GM11168 (cell line): ENCODE measurements around the gene TAOK1.

Source experiments
- in situ Hi-C: fragments of 300-500 bp; cut with MboI; formaldehyde crosslinking; loops from one replicate; pipeline ENCODE4 v1.12.0; 2022; ENCODE audit warnings: low sequenced_read_pairs; ENCODE audit not compliant: unreplicated experiment

Gene TAOK1

GRCh38 chr17:29376667-29377270 lies 13.4 kb upstream of the TAOK1 start:
- in situ Hi-C loops, result loop anchor here (10.0 kb wide), 1 partner anchor 158 kb away; no protein-coding TSS in a partner anchor

- in situ Hi-C loops, result loop anchor here (10.0 kb wide), 1 partner anchor 156 kb away; no protein-coding TSS in a partner anchor
Observed at GRCh38 chr17:29378500-29378899, 11.7 kb upstream of the TAOK1 start.

GRCh38 chr17:29379084-29379991 lies 10.8 kb upstream of the TAOK1 start:
- in situ Hi-C loops, result loop anchor here (10.0 kb wide), 1 partner anchor 155 kb away; no protein-coding TSS in a partner anchor

DNA sequence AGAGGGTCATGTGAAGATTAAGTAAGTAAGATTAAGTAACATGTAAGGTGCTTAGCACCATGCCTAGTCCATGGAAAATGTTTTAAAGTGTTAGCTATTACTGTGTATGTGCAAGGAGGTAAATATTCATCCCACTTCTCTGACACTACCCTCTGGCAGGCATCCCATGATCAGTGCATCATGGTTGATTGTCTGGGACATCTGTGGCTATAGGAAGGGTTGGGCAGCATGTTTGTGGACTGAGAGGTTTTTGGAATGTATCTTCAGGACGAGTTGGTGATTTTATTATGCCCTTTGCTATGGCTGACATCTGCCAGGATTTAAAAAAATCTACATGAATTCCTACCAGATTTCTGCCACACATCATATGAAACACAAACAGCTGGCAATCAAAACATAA lies 6.5 kb upstream of the TAOK1 start:
- in situ Hi-C loops, result no loop called here

DNA sequence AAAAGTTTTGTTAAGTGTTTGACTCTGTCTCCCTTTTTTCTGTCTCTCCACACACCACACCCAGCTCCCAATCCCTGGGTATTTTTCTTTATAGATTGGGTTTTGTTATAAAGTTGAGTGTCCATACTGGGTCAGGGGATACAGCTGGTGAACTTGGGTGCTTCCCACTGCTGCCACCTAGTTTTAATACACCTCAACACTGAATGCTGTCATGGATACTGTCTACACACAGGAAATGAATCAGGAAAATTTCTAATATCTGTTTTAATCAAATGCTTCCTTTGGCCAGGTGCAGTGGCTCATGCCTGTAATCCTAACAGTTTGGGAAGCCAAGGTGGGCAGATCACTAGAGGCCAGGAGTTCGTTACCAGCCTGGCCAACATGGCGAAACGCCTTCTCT lies 5.3 kb upstream of the TAOK1 start:
- in situ Hi-C loops, result no loop called here

- in situ Hi-C loops, result no loop called here
Observed at GRCh38 chr17:29386760-29387159, 3.4 kb upstream of the TAOK1 start.

- in situ Hi-C loops, result no loop called here
Observed at GRCh38 chr17:29388937-29389336, 1.2 kb upstream of the TAOK1 start.

DNA sequence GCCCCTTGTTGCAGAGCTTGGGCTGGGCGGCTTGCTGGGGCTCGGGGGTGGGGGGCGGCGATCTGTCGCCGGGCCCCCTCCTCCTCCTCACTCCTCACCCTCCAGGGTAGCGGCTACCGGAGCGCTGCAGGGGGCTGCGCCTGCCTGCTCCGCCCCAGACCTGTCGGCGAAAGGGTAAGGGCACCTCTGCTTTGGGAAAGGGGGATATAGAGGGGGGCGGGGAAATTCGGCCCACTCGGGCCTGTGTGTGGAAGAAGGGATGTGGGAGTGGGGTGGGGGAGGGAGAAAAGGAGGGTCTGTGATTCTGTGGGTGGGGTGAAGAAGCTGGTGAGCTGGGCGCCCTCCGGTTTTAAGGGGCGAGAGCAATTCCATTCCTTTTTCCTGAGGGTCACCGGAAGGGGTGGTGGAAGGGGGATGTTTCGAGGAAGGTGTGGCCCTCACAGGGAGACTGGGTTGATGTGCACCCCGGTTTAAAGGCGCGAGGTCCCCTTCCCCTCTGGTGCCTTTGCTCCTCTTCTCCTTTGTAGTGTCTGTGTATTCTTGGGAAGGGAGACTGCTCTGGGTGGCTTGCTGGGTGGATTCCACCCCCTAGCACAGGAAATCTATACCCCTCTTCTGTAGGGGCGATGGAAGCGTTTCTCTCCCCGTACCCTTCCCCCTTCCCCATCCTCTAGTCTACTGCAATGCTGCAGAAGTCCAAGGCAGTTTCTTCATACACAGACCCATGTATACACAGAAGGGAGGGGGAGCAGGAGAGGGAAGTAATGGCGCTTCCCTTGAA lies 878 bp downstream of the TAOK1 start:
- in situ Hi-C loops, result no loop called here

DNA sequence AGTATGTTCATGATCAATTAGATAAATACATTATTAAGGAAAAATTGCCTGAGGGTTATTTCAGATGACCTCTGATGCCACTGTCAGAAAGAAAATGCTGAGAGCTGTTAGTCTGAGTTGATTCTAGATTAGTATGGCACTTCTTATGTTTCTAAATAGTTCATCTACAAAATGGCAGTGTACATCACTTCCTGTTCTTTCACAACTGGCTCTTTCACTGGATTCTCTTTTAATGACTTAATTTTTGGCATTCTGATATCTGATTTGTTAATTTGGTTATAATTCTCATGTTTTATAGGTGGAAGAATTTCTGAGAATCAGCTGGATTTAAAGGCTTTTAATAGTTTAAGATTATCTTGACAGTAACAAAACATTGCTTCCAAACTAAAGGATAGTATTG lies 3.3 kb downstream of the TAOK1 start:
- in situ Hi-C loops, result no loop called here

GRCh38 chr17:29394761-29395160 lies 4.6 kb downstream of the TAOK1 start:
- in situ Hi-C loops, result no loop called here

DNA sequence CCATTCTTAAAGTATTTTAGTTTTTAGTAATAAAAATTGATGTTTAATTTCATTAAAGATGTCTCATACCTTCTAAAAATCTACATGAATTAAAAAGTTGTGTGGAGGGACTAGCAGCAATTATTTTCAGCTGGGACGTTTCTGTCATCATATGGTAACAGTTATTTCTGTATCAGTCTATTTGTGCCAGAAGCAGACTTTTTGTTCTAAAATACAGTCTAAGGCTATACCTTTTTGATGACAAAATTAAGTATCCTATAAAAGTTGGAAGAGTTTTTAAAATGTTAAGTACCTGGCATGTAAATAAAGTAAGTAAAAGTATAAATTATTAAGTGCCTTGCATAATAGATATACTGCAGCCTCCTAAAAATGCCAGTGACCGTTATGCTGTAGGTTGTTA lies 5.9 kb downstream of the TAOK1 start:
- in situ Hi-C loops, result no loop called here

DNA sequence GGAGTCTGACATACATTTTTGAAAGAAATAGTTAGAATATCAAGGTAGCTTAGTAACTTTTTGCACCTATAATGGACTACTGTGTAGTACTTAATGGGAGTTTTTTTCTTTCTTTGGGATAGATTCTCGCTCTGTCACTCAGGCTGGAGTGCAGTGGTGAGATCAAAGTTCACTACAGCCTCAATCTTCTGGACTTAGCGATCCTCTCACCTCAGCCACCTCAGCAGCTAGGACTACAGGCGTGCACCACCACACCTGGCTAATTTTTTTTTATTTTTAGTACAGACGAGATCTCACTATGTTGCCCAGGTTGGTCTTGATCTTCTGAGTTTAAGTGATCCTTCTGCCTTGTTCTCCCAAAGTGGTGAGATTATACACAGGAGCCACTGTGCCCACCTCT lies 9.5 kb downstream of the TAOK1 start:
- in situ Hi-C loops, result no loop called here

DNA sequence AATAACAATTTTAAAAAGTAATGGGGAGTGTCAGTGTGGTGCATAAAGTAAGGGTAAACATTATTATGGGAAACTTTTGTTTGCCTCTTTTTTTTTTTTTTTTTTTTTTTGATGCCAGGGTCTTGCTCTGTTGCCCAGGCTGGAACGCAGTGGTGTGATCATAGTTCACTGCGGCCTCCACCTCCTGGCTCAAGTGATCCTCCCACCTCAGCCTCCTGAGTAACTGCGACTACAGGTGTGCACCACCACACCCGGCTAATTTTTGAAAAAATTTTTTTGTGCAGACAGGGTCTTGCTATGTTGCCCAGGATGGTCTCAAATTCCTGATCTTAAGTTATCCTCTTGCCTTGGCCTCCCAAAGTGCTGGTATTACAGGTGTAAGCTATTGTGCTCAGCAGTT lies 10.7 kb downstream of the TAOK1 start:
- in situ Hi-C loops, result no loop called here

- in situ Hi-C loops, result no loop called here
Observed at GRCh38 chr17:29401258-29401657, 11.1 kb downstream of the TAOK1 start.

- in situ Hi-C loops, result no loop called here
Observed at GRCh38 chr17:29407856-29408255, 17.7 kb downstream of the TAOK1 start.

DNA sequence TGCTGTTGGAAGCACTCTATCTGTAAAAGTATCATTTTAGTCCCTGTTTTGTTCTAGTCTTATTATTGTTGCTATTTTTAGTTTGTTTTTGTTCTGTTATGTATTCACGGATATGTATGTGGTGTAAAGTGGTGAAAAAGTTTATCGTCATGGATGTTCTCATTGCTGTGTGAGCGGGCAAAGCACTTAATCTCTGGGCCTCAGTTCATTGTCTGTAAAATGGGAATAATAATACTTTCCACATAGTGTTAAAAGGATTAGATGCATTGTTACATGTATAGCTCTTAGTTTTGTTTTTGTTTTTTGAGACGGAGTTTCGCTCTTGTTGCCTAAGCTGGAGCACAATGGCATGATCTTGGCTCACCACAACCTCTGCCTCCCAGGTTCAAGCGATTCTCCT lies 19.8 kb downstream of the TAOK1 start:
- in situ Hi-C loops, result no loop called here

DNA sequence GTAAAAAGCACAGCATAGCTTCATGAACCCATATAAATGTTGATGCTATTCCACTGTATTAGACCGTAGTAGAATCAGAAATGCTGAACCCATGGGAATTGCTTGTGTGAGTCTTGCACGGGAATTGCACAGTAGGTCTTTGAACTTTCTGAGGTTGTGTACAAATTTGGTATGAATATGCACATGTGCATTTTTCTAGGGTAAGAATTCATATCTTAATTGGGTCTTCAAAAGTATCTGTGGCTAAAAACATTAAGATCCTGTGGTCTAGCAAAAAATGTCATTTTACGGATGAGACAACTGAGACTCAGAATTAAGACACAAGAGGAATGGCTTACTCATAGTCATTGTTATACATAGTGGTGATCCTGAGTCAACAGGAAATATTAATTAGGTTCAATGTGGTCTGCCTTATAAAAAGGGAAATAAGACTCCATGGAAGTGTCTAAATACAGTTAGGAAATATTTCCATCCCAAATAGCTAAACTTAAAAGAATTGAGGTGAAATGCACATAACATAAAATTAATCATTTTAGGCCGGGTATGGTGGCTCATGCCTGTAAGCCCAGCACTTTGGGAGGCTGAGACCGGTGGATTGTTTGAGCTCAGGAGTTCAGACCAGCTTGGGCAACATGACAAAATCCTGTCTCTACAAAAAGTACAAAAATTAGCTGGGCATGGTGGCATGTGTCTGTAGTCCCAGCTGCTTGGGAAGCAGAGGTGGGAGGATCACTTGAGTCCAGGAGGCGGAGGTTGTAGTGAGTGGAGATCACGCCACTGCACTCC lies 22.8 kb downstream of the TAOK1 start:
- in situ Hi-C loops, result no loop called here

GRCh38 chr17:29420128-29420527 lies 30.0 kb downstream of the TAOK1 start:
- in situ Hi-C loops, result no loop called here

- in situ Hi-C loops, result no loop called here
Observed at GRCh38 chr17:29430275-29430674, 40.1 kb downstream of the TAOK1 start.

- in situ Hi-C loops, result no loop called here
Observed at GRCh38 chr17:29433541-29433940, 43.4 kb downstream of the TAOK1 start.
